Stimulated activated CD8-positive, alpha-beta memory T cell treated with anti-CD3 and anti-CD28 coated beads, Interleukin-7, amount 100 ng/mL, for 48 hours (primary cell): ENCODE results near the gene ELMO1.

Source experiments
- DNase-seq, 2 donors: peaks; one replicate each; pipeline ENCODE4 v3.0.0-alpha.2; 2020; ENCODE audit warnings: low read depth in 1 of 2; ENCODE audit errors: extremely low read depth in 1 of 2

ELMO1 gene

GRCh38 chr7:36870625-36871354 is 577.9 kb downstream of the ELMO1 start:
- DNase-seq: no peak

DNA sequence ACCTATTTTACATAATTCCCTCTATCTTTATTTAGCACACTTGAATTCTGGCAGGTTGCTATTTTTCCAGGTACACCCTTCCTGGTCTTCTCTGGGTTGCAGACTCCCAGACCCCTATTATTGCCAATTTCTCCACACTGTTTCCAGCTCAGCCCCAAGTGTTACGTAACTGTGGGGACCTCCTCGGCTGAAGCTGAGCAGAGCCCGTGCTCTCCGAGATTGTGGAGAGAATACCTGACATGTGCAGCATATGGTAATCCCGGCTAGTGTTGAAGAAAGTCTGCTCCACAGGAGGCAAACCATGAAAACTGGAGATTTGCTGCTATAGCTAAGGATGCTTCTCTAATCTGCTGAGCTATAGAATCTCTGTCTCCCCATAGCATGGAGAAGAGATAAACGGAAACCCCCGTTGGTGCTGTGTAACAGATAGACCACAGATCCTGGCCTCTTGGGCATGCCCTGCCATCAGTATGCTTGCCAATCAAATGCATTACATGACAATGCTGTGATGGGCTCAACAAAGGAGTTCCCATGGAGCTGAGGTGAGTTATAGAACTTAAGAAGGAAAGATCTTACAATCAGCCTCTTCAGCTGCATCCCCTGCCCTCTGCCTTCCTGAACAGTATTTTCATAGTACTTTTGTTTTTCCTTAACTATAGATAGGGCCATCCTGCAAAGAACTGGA is 579.8 kb downstream of the ELMO1 start:
- DNase-seq: no peak

- DNase-seq: no peak
These were observed 583.6 kb downstream of the ELMO1 start for GRCh38 chr7:36865019-36865418.

- DNase-seq: no peak
These were observed 584.6 kb downstream of the ELMO1 start for GRCh38 chr7:36863901-36864701.

- DNase-seq: no peak
These were observed 585.8 kb downstream of the ELMO1 start for GRCh38 chr7:36862771-36863261.

- DNase-seq: no peak
These were observed 587.0 kb downstream of the ELMO1 start for GRCh38 chr7:36861656-36862055.

DNA sequence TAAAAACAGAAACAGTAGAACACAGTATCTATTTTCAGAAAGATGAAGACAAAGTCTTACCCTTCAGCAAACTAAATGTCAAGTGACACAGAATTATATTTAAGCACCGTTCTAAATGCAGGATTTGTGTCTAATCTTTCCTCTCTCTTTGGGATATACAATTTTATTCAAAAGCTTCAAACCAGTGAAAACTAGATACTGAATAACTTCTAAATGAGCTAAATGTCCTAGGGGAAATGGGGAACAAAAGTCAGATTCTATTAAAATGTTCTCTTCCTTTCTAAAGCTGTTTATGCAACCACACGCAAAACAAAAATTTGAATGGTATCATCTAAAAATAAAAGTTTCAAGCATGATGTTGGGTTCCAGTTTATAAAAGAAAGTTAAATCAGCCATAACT is 588.0 kb downstream of the ELMO1 start:
- DNase-seq: no peak

DNA sequence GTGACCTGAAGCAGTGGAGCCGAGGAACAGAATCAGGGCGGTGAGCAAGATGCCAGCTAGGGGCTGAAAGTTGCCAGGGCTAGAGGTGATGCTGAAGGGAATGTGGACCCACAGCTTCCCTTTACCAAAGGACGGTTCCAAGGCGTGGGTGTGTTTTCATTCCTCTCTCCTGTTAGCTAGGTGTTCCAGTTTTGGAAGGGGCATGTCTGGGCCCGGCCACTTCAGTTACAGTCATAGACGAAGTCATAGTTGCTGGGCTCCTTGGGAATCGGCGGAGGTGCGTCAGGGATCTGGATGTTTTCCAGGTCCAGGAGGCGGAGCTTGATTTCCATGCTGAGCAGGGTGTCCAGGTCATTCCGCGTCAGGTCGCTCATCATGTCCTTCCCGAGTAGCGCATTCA is 593.3 kb downstream of the ELMO1 start:
- DNase-seq: no peak

GRCh38 chr7:36854652-36855051 is 594.0 kb downstream of the ELMO1 start:
- DNase-seq: no peak

DNA sequence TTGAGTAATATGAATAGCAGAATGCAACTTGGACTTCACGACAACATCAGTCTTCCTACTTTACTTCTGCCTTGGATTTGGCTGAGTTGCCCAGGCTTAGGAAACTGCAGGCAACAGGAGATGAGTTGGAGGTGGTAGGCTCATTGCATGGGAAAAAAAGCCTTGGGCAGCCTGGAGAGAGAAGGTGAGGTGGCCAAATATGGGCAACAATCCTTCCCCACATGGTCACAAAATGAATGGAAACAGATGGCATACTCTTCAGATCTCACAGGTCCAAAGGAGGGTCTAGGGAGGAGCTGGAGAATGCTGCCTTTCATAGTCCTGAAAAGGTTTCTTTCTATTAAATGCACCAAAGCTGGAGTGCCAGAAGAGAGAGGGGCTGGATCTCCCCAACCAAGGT is 595.7 kb downstream of the ELMO1 start:
- no peak for DNase-seq

- DNase-seq: no peak
These were observed 596.6 kb downstream of the ELMO1 start for GRCh38 chr7:36852017-36852416.

DNA sequence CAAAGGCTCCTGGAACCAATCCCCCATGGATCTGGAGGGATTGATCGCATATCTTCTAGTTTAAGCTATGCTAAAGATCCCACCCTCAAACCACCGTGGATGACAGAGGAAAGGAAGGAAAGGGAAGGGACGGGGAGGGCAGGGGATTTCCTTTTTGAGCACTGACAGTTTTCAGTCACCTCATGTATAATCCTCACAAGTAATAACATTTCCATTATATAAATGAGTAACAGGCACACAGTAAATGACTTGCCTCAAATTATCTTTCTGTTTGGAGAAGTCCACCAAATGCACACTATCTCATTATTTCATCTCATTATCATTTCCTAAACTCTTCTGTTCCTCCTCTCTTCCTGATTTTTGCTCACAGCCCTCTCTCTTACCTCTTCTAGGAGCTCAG is 597.3 kb downstream of the ELMO1 start:
- no peak for DNase-seq

- no peak for DNase-seq
These were observed 600.7 kb downstream of the ELMO1 start for GRCh38 chr7:36847946-36848345.

GRCh38 chr7:36844374-36844773 is 604.3 kb downstream of the ELMO1 start:
- no peak for DNase-seq

DNA sequence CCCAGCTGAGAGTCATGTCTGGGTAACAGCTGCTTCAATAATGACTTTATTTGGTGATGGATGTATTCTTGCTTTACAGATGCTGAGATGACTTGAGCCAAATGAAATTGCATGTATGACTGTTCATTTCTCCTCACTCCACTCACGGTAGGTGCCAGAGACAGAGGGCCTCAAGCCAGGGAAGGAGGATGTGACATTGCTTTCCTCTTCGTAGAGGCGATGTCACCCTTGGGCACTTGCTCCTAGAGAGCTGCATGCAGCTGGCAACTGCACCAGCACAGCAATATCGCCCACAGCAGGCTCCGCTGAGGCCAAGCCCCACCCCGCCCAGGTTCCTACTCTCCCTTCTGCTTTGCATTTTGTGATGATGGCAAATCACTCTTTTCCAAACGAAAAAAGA is 607.8 kb downstream of the ELMO1 start:
- DNase-seq: no peak

GRCh38 chr7:36838616-36839225 is 609.9 kb downstream of the ELMO1 start:
- DNase-seq: no peak

- DNase-seq: no peak
These were observed 617.6 kb downstream of the ELMO1 start for GRCh38 chr7:36831049-36831448.

GRCh38 chr7:36827726-36828703 is 620.6 kb downstream of the ELMO1 start:
- no peak for DNase-seq

DNA sequence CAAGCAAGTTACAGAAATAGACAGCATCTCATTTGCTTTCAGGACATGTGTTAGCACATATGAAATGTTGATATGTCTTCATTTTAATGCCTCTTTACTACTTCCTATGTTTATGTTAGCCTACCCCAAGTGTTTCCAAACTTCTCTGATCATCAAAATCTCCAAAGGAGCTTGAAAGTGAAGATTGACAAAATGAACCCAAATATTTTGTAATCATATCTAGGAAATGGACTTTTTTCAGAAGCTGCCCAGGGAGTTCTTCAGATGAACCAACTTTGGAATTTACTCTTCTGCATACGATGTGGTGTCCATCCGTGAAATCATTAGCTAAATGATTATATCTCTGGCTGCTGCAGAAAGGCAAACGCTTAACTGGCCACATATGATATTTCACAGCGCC is 623.2 kb downstream of the ELMO1 start:
- DNase-seq: no peak

GRCh38 chr7:36823353-36823752 is 625.3 kb downstream of the ELMO1 start:
- DNase-seq: no peak
